Activated T-cell treated with anti-CD3 and anti-CD28 coated beads, Interleukin-2, amount 50 U/mL, for 72 hours (primary cell): Measurements from ENCODE around the gene RABL2A. TPM values are rescaled to one million over a fixed set of nuclear protein-coding genes. Genes with fewer than 3 reads are reported as not detected.
"Not testable (repeated sequence)": the region's sequence is repeated elsewhere in the genome, so short reads cannot be mapped to it uniquely, and the experiment has no call there.

Experiments
- ATAC-seq, 2 donors: fragments of 150-1000 bp; cut with Tn5 transposase; replicated peaks in 1 of 2; 2 replicates each; pipeline ENCODE4 v1.10.0; 2021; ENCODE audit warnings: moderate library complexity in 2 of 2, mild to moderate bottlenecking in 1 of 2
- DNase-seq, 2 donors: peaks; one replicate each; pipeline ENCODE4 v3.0.0; 2021 to 2022; ENCODE audit warnings: mixed read lengths in 1 of 2
- H3K27ac Mint-ChIP-seq: one replicate; pipeline ENCODE4 v1.8.0; 2022; ENCODE audit warnings: mild to moderate bottlenecking, moderate library complexity, mixed read lengths
- H3K27me3 Mint-ChIP-seq: one replicate; pipeline ENCODE4 v1.8.0; 2022; ENCODE audit warnings: low read depth, mixed read lengths
- H3K36me3 Mint-ChIP-seq, 2 donors: one replicate each; pipeline ENCODE4 v1.8.0; 2022; ENCODE audit warnings: mixed read lengths in 2 of 2, mild to moderate bottlenecking in 1 of 2; ENCODE audit not compliant: insufficient read depth in 2 of 2
- H3K4me1 Mint-ChIP-seq: one replicate; pipeline ENCODE4 v1.8.0; 2022; ENCODE audit warnings: low read depth, mixed read lengths
- H3K4me3 Mint-ChIP-seq, 2 donors: one replicate each; pipeline ENCODE4 v1.8.0; 2022; ENCODE audit warnings: mild to moderate bottlenecking in 2 of 2, mixed read lengths in 2 of 2, moderate library complexity in 2 of 2
- H3K9me3 Mint-ChIP-seq, 2 donors: one replicate each; pipeline ENCODE4 v1.8.0; 2022; ENCODE audit warnings: mixed read lengths in 2 of 2
- total RNA-seq, 2 donors: library from RNA; stranded (reverse); gene quantifications; one replicate each; pipeline ENCODE4 v1.2.3, GENCODE V29; 2022

The RABL2A gene
- total RNA-seq, 2 donors from 2014 or later: 11.4 to 12.2 TPM

DNA sequence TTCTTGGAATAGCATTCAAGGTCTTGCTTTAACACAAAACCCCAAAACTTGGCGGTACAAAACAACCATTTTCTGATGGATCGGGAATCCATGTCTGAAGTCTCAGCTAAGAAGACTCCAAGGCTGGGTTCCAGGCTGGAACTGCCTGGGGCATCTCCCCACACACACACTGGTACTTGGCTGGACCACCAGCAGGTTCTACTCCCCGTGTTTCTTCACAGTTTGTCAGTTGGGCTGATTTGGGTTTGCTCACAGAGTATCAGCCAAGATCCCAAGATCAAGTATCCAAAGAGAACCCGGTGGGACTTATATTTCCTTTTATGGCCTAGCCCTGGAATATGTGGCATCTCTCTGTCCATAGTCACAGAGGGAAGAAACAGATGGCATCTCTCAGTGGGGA lies 9.2 kb downstream of the RABL2A start:
- DNase-seq, H3K27ac Mint-ChIP-seq, H3K4me1 Mint-ChIP-seq, H3K27me3 Mint-ChIP-seq, H3K9me3 Mint-ChIP-seq, ATAC-seq, H3K4me3 Mint-ChIP-seq, H3K36me3 Mint-ChIP-seq: not testable (repeated sequence)

DNA sequence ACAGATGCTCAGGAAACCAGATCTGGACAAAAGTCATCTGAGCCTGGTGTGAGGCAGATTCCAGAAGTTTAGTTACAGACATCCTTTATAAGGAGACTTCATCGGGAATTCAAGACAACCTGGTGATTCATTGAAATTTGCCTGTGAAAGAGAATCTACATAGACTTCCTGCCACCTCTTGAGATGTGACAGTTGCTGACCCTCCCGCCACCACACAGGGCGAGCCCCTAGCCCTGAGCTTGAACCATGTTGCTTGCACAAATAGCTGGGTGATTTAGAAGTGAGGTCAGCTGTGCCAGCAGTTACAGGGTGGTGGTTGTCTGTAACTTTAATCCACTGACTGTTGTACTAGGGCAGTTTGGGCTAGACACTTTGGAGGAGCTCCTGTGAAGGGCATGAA lies 11.0 kb downstream of the RABL2A start:
- DNase-seq, H3K36me3 Mint-ChIP-seq, H3K27me3 Mint-ChIP-seq, H3K27ac Mint-ChIP-seq, H3K4me1 Mint-ChIP-seq, H3K4me3 Mint-ChIP-seq, ATAC-seq, H3K9me3 Mint-ChIP-seq: not testable (repeated sequence)

DNA sequence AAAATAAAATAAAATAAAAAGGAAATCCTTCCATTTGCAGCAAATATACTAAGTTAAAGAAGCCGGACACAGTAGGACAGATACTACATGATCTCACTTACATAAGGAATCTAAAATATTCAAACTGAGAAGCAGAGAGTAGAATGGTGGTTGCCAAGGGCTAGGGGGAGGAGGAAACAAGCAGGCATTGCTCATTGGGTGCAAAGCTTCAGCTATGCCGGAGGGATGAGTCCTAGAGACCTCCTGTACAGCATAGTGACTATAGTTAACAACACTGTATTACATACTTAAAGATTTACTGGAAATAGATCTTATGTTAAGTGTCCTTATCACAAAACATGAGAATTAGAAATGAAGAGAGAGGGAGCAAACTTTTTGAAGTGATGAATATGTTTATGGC lies 19.2 kb downstream of the RABL2A start:
- not testable (repeated sequence) for H3K4me1 Mint-ChIP-seq, H3K27me3 Mint-ChIP-seq, H3K27ac Mint-ChIP-seq

DNA sequence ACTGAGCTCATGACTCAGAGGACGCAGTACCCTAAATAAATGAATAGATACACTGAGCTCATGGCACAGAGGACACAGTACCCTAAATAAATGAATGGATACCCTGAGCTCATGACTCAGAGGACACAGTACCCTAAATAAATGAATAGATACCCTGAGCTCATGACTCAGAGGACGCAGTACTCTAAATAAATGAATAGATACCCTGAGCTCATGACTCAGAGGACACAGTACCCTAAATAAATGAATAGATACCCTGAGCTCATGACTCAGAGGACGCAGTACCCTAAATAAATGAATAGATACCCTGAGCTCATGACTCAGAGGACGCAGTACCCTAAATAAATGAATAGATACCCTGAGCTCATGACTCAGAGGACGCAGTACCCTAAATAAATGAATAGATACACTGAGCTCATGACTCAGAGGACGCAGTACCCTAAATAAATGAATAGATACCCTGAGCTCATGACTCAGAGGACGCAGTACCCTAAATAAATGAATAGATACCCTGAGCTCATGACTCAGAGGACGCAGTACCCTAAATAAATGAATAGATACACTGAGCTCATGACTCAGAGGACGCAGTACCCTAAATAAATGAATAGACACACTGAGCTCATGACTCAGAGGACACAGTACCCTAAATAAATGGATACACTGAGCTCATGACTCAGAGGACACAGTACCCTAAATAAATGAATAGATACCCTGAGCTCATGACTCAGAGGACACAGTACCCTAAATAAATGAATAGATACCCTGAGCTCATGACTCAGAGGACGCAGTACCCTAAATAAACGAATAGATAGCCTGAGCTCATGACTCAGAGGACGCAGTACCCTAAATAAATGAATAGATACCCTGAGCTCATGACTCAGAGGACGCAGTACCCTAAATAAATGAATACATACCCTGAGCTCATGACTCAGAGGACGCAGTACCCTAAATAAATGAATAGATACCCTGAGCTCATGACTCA lies 24.1 kb downstream of the RABL2A start:
- H3K9me3 Mint-ChIP-seq, H3K27me3 Mint-ChIP-seq, H3K27ac Mint-ChIP-seq, DNase-seq, H3K36me3 Mint-ChIP-seq, ATAC-seq, H3K4me1 Mint-ChIP-seq, H3K4me3 Mint-ChIP-seq: not testable (repeated sequence)

More for the DNA sequence above, 19.2 kb downstream of the RABL2A start:
- not testable (repeated sequence) for H3K36me3 Mint-ChIP-seq, H3K9me3 Mint-ChIP-seq, ATAC-seq, DNase-seq, H3K4me3 Mint-ChIP-seq

DNA sequence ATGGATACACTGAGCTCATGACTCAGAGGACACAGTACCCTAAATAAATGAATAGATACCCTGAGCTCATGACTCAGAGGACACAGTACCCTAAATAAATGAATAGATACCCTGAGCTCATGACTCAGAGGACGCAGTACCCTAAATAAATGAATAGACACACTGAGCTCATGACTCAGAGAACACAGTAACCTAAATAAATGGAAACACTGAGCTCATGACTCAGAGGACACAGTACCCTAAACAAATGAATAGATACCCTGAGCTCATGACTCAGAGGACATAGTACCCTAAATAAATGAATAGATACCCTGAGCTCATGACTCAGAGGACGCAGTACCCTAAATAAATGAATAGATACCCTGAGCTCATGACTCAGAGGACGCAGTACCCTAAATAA lies 25.5 kb downstream of the RABL2A start:
- not testable (repeated sequence) for H3K27ac Mint-ChIP-seq, H3K36me3 Mint-ChIP-seq, ATAC-seq, H3K27me3 Mint-ChIP-seq, H3K4me3 Mint-ChIP-seq, DNase-seq, H3K4me1 Mint-ChIP-seq, H3K9me3 Mint-ChIP-seq

DNA sequence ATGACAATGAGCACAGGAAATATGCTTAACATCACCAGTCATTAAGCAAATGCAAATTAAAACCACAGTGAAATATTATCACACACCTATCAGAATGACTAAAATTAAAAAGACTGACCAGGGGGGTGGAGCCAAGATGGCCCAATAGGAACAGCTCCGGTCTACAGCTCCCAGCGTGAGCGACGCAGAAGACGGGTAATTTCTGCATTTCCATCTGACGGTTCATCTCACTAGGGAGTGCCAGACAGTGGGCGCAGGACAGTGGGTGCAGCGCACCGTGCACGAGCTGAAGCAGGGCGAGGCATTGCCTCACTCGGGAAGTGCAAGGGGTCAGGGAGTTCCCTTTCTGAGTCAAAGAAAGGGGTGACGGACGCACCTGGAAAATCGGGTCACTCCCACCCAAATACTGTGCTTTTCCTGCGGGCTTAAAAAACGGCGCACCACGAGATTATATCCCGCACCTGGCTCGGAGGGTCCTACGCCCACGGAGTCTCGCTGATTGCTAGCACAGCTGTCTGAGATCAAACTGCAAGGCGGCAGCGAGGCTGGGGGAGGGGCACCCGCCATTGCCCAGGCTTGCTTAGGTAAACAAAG lies 29.1 kb downstream of the RABL2A start:
- peak overlapping the region; percentile 66 to 85 for H3K4me3 Mint-ChIP-seq
- H3K27me3 Mint-ChIP-seq, H3K36me3 Mint-ChIP-seq, H3K27ac Mint-ChIP-seq, H3K4me1 Mint-ChIP-seq, H3K9me3 Mint-ChIP-seq: not testable (repeated sequence)
- ATAC-seq (peak in 1 of 2 donors; percentile 42), DNase-seq (peak in 1 of 2 donors; percentile 2)

DNA sequence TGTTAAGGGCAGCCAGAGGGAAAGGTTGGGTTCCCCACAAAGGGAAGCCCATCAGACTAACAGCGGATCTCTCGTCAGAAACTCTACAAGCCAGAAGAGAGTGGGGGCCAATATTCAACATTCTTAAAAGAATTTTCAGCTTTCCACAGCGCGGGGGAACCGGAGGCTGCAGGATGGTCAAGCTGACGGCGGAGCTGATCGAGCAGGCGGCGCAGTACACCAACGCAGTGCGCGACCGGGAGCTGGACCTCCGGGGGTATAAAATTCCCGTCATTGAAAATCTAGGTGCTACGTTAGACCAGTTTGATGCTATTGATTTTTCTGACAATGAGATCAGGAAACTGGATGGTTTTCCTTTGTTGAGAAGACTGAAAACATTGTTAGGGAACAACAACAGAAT lies 30.7 kb downstream of the RABL2A start:
- not testable (repeated sequence) for H3K27ac Mint-ChIP-seq, H3K4me1 Mint-ChIP-seq, H3K27me3 Mint-ChIP-seq, DNase-seq, H3K4me3 Mint-ChIP-seq, ATAC-seq, H3K36me3 Mint-ChIP-seq, H3K9me3 Mint-ChIP-seq

DNA sequence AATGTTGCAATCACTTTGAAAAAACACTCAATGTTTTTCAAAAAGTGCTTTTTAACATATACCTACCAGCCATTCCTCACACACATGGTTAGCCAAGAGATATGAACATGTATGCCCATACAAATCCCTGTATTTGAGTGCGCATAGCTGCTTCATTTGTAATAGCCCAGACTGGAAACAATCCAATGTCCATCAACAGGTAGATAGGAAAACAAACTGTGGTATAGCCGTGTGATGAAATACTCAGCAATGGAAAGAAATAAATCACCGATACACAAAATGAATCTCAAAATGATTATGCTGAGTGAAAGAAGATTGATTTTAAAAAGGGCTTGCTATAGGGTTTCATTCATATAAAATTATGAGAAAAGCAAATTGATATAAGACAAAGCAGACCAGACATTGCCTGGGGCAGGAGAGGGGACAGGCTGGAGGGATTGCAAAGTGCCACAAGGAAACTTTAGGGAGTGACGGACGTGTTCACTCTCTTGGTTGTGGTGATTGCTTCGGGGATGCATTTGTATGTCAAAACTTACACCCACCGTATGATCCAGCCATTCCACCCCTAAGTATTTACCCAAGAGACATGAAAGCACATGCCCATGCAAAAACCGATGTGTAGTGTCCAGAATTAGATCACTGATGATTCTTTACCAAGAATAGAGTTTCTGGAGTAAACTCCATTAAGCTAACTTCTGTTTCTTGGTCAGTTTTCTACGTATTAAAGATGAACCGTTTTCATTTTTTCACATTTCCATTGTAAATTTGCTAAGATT lies 36.4 kb downstream of the RABL2A start:
- H3K27ac Mint-ChIP-seq, DNase-seq, H3K9me3 Mint-ChIP-seq: not testable (repeated sequence)

DNA sequence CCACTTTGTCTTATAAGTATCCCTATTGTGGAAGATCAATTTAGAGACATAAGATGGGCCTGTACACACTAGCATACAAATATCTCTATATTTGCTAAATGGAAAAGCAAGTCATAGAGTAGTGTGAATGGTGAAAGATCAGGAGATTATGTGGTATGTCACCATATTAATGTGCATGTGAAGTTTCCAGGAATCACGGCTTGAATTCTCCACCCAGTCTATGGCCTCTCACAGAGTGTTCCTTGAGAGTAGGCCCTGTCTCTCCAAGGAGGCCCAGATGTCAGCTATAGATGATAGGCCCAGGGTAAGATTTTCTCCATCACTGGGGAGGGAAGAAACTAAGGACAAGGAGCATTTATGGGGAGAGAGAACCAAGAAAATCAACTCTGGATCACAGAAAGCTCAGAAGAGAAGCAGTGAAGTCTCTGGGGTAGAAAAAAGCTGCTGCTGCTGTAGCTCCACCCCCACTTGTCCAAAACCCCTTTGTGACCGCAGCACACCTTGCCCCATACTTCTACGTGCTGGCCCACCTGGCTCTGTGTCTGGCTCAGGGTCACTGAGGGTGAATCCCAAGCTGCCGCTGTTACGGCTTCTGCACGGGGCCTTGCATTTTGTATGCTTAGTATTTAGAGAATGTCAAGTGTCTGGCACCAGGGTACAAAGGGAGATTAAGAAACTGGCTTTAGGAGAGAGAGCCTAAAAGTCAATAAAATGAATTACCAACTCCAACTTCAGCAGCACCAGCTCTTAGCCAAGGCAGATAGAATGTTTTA lies 37.9 kb downstream of the RABL2A start:
- H3K4me3 Mint-ChIP-seq, H3K27me3 Mint-ChIP-seq, H3K9me3 Mint-ChIP-seq, DNase-seq, H3K36me3 Mint-ChIP-seq, ATAC-seq, H3K4me1 Mint-ChIP-seq, H3K27ac Mint-ChIP-seq: not testable (repeated sequence)

More for the DNA sequence above, 36.4 kb downstream of the RABL2A start:
- not testable (repeated sequence) for H3K4me3 Mint-ChIP-seq, H3K27me3 Mint-ChIP-seq, H3K36me3 Mint-ChIP-seq, ATAC-seq, H3K4me1 Mint-ChIP-seq

DNA sequence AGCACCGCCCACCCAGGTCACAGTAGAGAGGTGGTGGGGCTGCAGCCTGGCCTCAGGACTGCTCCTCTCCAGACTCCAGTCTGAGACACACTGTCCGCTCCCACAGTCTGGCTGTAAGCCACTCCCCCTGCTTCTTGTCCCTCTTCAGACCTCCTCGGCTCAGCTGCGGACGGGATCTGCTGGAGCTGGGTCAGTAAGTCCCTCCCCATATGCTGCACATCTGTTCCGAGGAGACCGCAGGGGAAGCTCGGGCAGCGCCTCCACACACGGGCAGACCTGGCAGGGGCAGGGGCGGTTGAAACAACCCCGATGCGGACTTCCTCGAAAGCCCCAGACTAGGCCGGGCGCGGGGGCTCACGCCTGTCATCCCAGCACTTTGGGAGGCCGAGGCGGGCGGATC lies 41.9 kb downstream of the RABL2A start:
- H3K36me3 Mint-ChIP-seq, H3K27ac Mint-ChIP-seq, H3K9me3 Mint-ChIP-seq, H3K27me3 Mint-ChIP-seq, DNase-seq, H3K4me1 Mint-ChIP-seq, ATAC-seq, H3K4me3 Mint-ChIP-seq: not testable (repeated sequence)

DNA sequence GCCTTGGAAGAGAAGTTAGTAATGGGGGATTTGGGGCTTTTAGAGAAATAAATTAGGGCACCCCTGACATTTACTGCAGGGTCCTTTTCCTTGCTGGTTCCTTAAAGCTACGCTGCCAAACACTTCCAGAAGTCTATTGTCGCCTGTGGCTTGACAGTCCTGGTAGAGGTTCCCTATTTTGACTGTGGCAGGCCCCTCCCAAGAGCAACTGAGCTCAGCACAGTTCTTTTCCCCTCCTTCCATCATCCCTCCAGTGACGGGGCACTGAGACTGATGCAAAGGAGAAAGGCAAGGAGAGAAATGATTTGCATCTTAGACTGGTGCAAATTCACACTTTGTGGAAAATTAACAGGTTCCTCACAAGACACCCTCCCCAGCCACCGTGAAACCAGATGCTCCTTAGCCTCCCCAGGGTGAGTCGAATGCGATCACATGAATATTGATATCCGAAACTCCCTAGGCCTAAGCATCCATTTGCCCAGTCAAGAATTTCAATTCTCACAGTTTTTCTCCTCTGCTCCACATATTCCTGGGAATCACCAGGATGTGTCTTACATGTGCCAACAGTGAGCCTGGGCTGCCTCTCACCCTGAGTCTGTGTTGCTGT lies 45.4 kb downstream of the RABL2A start:
- Mint-ChIP-seq H3K9me3 (no peaks in the 10 kb centered on the region), H3K27me3 (no peaks in the 10 kb centered on the region), H3K36me3 (no peaks in the 10 kb centered on the region), H3K4me1 (peaks cover 4% of the 10 kb centered on the region), H3K27ac (no peak overlapping the region), H3K4me3 (no peak overlapping the region)
- DNase-seq (no peak), ATAC-seq (no peak)

DNA sequence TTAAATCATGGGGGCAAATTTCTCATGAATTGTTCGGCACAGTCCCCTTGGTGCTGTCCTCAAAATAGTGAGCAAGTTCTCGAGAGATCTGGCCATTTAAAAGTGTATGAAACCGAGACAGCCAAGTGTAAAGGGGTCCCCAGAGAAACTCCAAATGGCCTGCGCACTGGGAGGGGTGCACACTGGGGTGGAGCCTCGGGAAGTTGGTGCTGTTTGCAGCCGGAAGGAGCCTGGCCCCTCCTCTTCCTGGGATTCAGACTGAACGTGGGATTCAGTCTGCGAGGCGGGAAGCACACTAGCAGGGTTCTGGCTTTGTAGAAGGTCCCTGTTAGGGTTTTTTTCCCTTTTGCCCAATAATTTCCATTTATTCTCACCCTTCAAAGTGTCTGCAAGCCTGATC lies 48.8 kb downstream of the RABL2A start:
- Mint-ChIP-seq H3K36me3 (no peaks in the 10 kb centered on the region), H3K4me3 (no peak overlapping the region), H3K9me3 (no peaks in the 10 kb centered on the region), H3K27ac (no peak overlapping the region), H3K27me3 (no peaks in the 10 kb centered on the region), H3K4me1 (peaks cover 4% of the 10 kb centered on the region)
- ATAC-seq: no peak
- no peak for DNase-seq
